HUES64 (cell line): ENCODE results near the gene MSANTD2.
A peak's percentile ranks its signal among the peaks of the same experiment; 100 is the strongest.

Experiments used
- H3K27ac ChIP-seq: 2 replicates; pipeline ENCODE4 v1.7.0; 2013; ENCODE audit warnings: low read depth, low read length, inconsistent platforms
- H3K27me3 ChIP-seq: 2 replicates; pipeline ENCODE4 v1.6.1; 2013; ENCODE audit warnings: mild to moderate bottlenecking, low read length; ENCODE audit not compliant: insufficient read depth
- H3K36me3 ChIP-seq: 2 replicates; pipeline ENCODE4 v1.6.1; 2013; ENCODE audit warnings: mild to moderate bottlenecking, low read length; ENCODE audit not compliant: insufficient read depth
- H3K4me1 ChIP-seq: 2 replicates; pipeline ENCODE4 v1.6.1; 2013; ENCODE audit warnings: mild to moderate bottlenecking, low read length, moderate library complexity; ENCODE audit not compliant: insufficient read depth
- H3K4me3 ChIP-seq: 2 replicates; pipeline ENCODE4 v1.5.1; 2013; ENCODE audit warnings: mild to moderate bottlenecking, low read length, moderate library complexity
- H3K9ac ChIP-seq: 2 replicates; pipeline ENCODE4 v1.6.1; 2013; ENCODE audit warnings: mild to moderate bottlenecking, low read depth, low read length
- H3K9me3 ChIP-seq: 2 replicates; pipeline ENCODE4 v1.6.1; 2013; ENCODE audit warnings: low read depth, low read length; ENCODE audit not compliant: insufficient read depth
- WGBS: fragments of 150-250, 120-280 bp; methylation state at CpG from one replicate; pipeline ENCODE4 v1.1.7; 2013; ENCODE audit warnings: missing lambda C conversion rate; 5-methylcytosine and 5-hydroxymethylcytosine counted together

MSANTD2 gene

DNA sequence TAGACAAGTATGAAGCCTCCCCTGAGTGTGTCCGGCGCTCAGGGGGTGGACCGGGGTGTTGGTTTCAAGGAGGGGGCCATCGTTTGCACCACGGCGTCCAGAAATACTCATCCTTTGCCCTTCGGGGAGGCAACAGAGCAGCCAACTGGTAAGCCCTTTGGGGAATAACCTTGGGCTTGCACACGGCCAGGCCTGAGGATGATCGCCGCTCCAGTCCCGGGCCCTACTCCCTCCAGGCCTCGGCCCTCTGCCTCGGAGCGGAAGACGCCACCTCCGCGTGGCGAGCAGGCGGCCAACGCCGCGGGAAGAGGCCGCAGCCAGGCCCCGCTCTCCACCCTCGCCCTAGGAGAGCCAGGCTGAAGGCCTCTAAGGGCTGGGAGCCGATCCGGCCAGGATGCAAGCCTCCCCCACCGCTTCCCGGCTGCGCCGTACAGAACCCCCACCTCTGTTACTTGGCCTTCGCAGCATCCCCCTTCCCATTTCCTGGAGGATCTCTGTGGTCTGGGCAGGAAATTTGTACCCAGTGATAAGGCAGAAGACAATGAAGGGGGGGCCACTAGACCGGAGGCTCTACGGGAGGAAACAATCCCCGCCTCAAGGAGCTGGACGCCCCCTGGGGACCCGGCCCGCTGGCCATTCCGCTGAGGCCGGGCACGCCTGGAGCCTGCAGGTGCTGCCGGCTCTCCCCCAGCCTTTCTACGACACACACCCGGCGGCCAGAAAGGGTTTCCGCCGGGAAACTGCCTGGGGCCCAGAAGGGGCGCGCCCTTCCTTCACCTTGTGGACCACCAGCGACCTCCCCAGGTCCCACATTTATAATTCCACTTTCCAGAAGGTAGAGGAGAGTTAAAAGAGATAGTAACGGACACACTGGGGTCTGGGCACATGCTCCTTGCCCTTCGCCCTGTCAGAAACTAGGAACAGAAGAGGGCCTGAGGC lies 40.7 kb downstream of the MSANTD2 start:
- H3K9ac ChIP-seq: no peak overlapping the region
- H3K4me3 ChIP-seq: peak overlapping the region; percentile 44
- peaks cover 83% of the 10 kb centered on the region for H3K27me3 ChIP-seq
- H3K4me1 ChIP-seq: peaks cover 19% of the 10 kb centered on the region
- H3K36me3 ChIP-seq: peaks cover 5% of the 10 kb centered on the region; the same call in 1 of the 2 replicates
- H3K9me3 ChIP-seq: no peaks in the 10 kb centered on the region; the same call in 1 of the 2 replicates
- no peak overlapping the region for H3K27ac ChIP-seq
- WGBS: 10% methylated on average over 50 of the region's 52 CpGs

DNA sequence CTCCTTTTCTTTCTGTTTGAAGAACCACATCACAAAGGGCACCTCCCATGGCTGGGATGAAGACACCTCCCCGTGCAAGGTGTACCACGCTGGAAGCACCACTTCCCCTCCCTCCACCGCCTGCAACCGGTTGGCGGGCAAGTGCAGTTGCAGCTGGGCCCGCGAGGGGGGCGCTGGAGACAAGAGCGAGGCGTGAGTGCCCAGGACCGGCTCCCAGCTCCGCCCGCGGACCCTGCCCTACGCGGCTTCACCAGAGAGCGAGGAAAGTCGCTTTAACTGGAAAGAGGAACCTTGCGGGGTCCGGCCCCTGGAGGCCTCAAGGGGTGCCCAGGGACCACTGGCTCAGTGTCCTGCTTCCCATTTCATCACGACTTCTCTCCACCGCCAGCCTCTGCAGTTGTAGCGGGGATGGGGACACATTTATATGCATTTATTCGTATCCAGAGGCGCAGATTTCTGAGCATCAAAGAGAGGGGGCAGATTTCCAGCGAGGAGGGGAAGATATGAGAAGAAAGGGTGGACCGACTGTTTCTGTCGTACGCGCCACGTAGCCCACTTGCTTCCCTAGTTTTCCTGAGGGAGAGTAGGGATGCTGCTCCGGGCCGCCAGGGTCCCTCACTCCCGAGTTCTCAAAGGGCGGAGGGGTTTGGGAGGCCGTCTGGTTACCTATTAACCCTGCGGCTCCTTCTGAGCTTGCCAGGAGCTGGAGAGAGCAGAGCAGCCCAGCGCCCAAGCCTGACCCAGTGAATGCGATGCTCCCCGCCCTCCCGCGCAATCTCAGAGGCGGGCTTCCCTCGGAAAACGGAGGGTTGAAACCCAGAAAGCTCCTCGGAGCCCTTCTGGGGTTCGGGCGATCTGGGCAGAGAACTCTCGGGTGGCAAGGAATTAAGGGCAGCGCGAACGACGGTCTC lies 41.6 kb downstream of the MSANTD2 start:
- Histone ChIP-seq H3K4me1 (peaks cover 19% of the 10 kb centered on the region), H3K4me3 (peak overlapping the region; percentile 44), H3K9ac (no peak overlapping the region), H3K27me3 (peaks cover 93% of the 10 kb centered on the region), H3K36me3 (no peaks in the 10 kb centered on the region), H3K9me3 (no peaks in the 10 kb centered on the region; the same call in 1 of the 2 replicates), H3K27ac (no peak overlapping the region)
- 5% methylated on average over 53 of the region's 53 CpGs for WGBS

DNA sequence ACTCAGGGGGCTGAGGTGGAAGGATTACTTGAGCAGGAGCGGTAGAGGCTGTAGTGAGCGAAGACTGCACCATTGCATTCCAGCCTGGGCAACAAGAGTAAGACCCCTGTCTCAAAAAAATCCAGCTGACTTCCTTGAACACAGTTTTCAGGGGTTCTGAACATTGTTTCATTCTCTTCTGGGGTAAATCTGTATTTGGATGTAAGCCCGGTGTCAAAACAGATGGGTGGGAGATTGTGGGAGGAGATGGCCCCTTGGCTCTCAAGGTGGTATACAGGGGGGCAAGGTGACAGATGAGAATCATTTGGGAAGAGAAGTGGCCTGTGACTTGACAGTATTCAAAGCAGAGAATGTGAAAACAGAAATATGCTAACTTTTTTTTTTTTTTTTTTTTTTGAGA lies 42.9 kb downstream of the MSANTD2 start:
- peaks cover 97% of the 10 kb centered on the region for H3K27me3 ChIP-seq
- no peak overlapping the region for H3K9ac ChIP-seq
- H3K4me3 ChIP-seq: no peak overlapping the region
- H3K27ac ChIP-seq: no peak overlapping the region
- 94% methylated on average over 3 of the region's 3 CpGs for WGBS
- H3K36me3 ChIP-seq: no peaks in the 10 kb centered on the region
- H3K9me3 ChIP-seq: no peaks in the 10 kb centered on the region; the same call in 1 of the 2 replicates
- peaks cover 22% of the 10 kb centered on the region for H3K4me1 ChIP-seq

DNA sequence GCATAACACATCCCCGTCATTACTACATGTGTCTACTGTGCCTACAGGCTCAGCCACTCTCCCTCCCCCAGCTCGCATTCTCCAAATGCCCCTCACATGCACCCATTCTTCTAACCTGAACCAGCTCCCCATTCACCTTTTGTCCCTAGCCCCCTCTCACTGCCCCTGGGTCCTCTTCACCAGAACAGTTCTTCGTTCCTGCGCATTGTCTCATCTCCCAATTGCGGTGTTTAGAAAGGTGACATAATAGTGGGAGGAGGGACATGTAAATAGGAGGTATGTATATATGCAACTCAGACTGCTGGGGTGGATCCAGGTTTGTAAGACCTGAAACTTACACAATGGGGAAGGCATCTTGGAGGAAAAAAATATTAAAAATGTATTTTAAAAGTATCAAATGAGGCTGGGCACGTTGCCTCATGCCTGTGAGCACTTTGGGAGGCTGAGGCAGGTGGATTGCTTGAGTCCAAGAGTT lies 43.4 kb downstream of the MSANTD2 start:
- 87% methylated on average over 6 of the region's 6 CpGs for WGBS
- H3K36me3 ChIP-seq: no peaks in the 10 kb centered on the region
- H3K4me1 ChIP-seq: peaks cover 24% of the 10 kb centered on the region
- H3K27me3 ChIP-seq: peaks cover 97% of the 10 kb centered on the region
- no peak overlapping the region for H3K27ac ChIP-seq
- no peak overlapping the region for H3K9ac ChIP-seq
- H3K9me3 ChIP-seq: no peaks in the 10 kb centered on the region; the same call in 1 of the 2 replicates
- no peak overlapping the region for H3K4me3 ChIP-seq

DNA sequence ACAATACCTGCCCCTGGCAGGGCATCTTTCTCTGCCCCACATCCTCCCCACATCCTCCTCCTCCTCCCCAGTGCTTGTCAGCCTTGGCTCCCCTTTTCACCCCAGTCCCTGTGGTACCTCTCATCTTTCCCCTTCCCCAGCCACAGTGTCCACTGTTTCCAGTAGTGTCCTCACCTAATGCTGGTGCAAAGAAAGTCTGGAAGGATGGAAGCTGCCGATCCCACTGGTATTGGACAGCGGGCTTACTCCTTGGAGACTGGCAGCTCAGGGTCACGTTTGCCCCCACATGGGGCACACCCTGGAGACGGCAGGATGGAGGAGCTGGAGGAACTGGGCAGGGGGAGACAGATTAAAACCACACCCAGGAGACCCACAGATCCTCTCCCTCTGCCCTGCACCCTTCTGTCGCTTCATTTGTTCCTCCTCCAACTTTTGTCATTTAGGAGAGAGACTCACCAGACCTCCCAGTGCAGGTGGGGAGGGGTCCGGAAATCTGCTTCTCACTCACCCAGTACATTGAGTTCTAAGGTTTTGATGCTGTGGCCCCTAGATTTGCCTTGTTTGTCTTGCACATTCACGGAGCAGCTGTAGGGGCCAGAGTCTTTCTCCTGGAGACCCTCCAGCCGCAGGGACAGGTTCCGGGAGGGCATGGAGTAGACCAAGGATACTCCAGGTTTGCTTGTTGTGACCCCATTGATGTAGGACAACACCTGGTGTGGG lies 44.0 kb downstream of the MSANTD2 start:
- no peak overlapping the region for H3K9ac ChIP-seq
- WGBS: 85% methylated on average over 9 of the region's 9 CpGs
- H3K4me3 ChIP-seq: no peak overlapping the region
- no peaks in the 10 kb centered on the region; the same call in 1 of the 2 replicates for H3K9me3 ChIP-seq
- no peaks in the 10 kb centered on the region for H3K36me3 ChIP-seq
- no peak overlapping the region for H3K27ac ChIP-seq
- peaks cover 97% of the 10 kb centered on the region for H3K27me3 ChIP-seq
- peaks cover 20% of the 10 kb centered on the region for H3K4me1 ChIP-seq

DNA sequence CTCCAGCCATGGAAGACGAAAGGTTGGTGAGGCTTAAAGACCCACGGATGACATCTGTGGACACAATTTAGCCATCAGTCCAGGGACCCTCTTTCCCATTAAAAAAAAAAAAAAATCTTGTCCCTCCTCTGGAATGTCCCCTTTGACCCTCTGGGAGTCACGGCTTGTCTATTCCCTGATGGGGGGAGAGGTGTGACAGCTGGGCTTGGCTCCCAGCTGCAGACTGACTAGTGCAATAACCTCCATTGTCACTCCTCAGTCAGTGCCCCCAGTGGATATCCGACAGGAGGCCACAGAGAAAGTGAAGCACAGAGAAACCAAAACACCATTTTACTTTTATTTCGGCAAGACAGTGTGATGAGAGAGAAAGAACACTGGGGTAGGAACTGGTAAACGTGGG lies 45.5 kb downstream of the MSANTD2 start:
- H3K9me3 ChIP-seq: no peaks in the 10 kb centered on the region; the same call in 1 of the 2 replicates
- no peak overlapping the region for H3K4me3 ChIP-seq
- H3K27ac ChIP-seq: no peak overlapping the region
- H3K9ac ChIP-seq: no peak overlapping the region
- WGBS: 75% methylated on average over 6 of the region's 6 CpGs
- H3K27me3 ChIP-seq: peaks cover 97% of the 10 kb centered on the region
- no peaks in the 10 kb centered on the region for H3K36me3 ChIP-seq
- peaks cover 8% of the 10 kb centered on the region for H3K4me1 ChIP-seq

DNA sequence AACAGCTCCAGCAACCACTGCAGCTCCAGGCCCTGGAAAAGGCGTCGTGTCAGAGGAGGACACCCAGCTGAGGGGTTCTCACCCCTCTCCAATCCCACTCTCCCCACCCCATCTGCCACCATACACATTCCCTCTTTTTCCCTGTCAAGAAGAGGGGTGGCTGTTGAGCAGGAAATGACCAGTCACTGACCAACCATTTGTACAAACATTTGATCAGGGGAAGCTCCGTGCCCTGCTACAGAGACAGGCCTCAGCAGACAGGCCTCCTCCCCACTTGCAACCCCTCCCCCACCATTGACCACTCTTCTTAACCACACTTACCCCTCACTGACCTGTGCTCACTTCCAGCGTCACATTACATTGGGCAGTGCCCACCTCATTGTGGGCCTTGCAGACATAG lies 45.9 kb downstream of the MSANTD2 start:
- Histone ChIP-seq H3K4me3 (no peak overlapping the region), H3K27ac (no peak overlapping the region), H3K4me1 (peaks cover 5% of the 10 kb centered on the region), H3K36me3 (no peaks in the 10 kb centered on the region), H3K27me3 (peaks cover 97% of the 10 kb centered on the region), H3K9ac (no peak overlapping the region), H3K9me3 (no peaks in the 10 kb centered on the region; the same call in 1 of the 2 replicates)
- WGBS: 88% methylated on average over 4 of the region's 4 CpGs

DNA sequence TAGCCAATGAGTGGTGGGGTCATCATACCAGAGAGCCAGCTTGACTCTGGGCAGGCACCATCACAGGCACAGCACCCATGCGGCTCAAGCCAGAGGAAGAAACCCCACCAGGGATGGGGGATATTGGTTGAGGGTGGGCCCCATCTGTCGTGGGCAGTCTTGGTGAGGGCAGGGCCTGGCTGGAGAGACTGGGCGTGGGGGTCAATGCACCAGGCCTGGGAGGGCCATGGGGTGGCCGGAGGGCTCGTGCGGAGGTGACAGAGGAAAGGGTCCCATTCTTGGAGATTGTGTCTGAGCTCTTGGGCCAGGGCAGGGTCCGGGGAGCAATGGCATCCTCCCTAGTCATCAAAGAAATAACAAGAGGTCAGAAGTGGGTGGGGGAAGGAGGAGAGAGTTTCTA lies 46.6 kb downstream of the MSANTD2 start:
- H3K9ac ChIP-seq: no peak overlapping the region
- H3K27me3 ChIP-seq: peaks cover 97% of the 10 kb centered on the region
- no peaks in the 10 kb centered on the region for H3K9me3 ChIP-seq
- H3K27ac ChIP-seq: no peak overlapping the region
- H3K4me1 ChIP-seq: peaks cover 5% of the 10 kb centered on the region
- 88% methylated on average over 7 of the region's 7 CpGs for WGBS
- H3K36me3 ChIP-seq: no peaks in the 10 kb centered on the region
- no peak overlapping the region for H3K4me3 ChIP-seq

DNA sequence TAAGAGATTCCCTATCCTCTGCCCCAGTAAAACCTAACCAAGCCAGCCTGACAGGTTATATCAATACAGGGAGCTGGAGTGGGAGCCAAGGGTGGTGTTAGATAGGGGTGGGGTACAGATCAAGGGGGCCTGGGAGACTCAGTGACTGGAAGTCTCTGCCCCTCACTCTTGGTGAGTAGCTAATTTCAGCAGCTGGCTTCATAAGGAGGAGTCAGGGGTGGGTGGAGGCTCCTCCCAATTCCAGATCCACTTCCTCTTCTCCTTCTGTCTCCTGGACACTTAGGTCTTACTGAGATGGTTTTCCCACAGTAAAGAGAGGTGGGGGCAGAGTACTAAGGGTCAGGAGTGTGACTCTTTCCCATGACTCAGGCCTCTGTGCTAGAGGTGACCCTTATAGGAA lies 47.0 kb downstream of the MSANTD2 start:
- H3K4me3 ChIP-seq: no peak overlapping the region
- H3K36me3 ChIP-seq: no peaks in the 10 kb centered on the region
- no peaks in the 10 kb centered on the region for H3K9me3 ChIP-seq
- H3K4me1 ChIP-seq: peaks cover 5% of the 10 kb centered on the region
- no peak overlapping the region for H3K27ac ChIP-seq
- no peak overlapping the region for H3K9ac ChIP-seq
- H3K27me3 ChIP-seq: peaks cover 97% of the 10 kb centered on the region

DNA sequence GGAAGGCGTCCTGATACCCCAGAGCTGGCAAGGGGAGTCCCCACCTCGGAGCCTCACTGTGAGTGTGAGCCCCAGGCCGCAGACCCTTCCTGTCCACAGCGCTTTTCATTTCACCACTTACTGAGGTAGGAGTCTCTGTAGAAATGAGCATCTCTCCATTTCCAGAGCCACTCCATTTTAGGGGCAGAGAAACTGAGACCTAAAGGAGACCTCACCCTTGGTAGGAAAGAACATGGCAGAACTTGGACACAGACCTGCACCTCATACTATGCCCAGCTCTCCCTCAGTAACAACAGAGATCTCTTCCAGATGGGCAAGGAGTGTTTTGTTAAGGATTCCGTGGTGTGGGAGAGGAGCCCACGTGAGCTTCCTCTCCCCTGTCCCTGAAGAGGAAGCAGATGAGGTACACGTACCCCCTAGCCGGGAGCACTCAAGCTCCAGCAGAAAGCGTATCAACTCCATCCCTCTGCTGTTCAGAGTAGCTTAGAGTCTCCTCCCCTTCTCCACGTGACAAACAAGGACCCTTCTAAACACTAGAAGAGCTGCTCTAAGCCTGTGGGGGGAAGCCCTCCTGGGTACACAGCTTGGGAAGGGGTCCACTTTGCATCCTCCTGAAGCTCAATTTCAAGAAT lies 47.6 kb downstream of the MSANTD2 start:
- H3K27ac ChIP-seq: no peak overlapping the region
- no peak overlapping the region for H3K9ac ChIP-seq
- H3K27me3 ChIP-seq: peaks cover 97% of the 10 kb centered on the region
- no peaks in the 10 kb centered on the region for H3K9me3 ChIP-seq
- H3K4me3 ChIP-seq: peak overlapping the region; percentile 43
- H3K4me1 ChIP-seq: peaks cover 9% of the 10 kb centered on the region
- no peaks in the 10 kb centered on the region for H3K36me3 ChIP-seq
- WGBS: 76% methylated on average over 10 of the region's 10 CpGs
